ENCODE results near the gene ENDOD1.

DNA sequence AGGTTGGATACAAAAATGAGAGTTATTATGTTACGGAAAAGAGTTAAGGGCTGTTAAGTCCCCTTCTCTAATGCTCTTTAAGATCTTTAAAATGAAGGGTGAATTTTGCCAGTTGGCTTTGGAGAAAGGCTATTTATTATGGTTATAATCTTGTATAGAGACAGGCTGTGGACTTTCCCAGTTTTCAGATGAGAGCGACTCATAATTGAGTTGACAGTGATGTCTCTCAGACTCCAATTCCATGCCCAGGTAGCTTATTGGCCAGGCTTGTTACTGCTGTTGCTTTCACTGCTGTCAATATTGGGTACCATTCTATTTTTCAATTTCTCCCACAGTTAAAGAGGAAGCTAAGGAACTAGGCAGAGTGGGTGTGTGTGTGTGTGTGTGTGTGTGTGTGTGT is 13.1 kb downstream of the ENDOD1 start:
- no peak for TF ChIP-seq POLR2A (IDR thresholded peaks at IDR 0.05)
- TF ChIP-seq, protein P1, sequence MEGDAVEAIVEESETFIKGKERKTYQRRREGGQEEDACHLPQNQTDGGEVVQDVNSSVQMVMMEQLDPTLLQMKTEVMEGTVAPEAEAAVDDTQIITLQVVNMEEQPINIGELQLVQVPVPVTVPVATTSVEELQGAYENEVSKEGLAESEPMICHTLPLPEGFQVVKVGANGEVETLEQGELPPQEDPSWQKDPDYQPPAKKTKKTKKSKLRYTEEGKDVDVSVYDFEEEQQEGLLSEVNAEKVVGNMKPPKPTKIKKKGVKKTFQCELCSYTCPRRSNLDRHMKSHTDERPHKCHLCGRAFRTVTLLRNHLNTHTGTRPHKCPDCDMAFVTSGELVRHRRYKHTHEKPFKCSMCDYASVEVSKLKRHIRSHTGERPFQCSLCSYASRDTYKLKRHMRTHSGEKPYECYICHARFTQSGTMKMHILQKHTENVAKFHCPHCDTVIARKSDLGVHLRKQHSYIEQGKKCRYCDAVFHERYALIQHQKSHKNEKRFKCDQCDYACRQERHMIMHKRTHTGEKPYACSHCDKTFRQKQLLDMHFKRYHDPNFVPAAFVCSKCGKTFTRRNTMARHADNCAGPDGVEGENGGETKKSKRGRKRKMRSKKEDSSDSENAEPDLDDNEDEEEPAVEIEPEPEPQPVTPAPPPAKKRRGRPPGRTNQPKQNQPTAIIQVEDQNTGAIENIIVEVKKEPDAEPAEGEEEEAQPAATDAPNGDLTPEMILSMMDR (IDR thresholded peaks at IDR 0.05) = no peak

All from esophagus squamous epithelium (tissue), 4 donors.